IPS DF 4.7 (cell line): ENCODE data around the gene COL27A1.

Experiments used
- DNase-seq: peaks from one replicate; pipeline ENCODE4 v3.0.0-alpha.2; 2013; ENCODE audit warnings: low spot score; ENCODE audit errors: extremely low read depth

COL27A1 gene

DNA sequence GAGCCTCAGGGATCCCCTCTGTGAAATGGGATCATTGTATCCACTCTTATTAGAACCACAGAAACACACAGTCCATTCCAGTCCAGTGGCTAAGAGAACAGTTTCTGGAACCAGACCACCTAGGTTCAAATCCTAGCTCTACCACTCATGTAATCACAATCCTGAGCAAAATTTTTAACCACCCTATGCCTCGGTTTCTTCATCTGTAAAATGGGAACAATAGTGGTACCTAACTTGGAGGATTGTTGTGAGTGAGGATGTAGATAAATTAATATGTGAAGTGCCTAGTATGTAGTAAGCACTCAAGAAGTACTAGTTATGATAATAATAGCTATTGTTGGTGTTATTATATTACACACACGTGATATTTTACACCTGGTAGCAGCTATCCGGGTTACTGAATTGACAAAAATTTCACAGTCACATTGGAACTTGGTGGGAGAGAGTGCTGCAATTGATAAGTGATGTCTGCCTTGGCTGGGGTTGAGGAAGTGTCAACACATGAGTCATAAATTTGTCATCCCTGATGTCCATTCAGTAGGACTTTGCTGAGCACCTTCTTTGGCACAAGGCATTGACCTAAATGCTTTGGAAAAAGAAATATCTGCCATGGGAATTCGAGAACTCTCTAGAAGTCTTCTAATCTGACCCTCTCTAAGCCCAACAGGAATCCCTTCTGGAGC is 68.4 kb downstream of the COL27A1 start:
- DNase-seq = no peak

DNA sequence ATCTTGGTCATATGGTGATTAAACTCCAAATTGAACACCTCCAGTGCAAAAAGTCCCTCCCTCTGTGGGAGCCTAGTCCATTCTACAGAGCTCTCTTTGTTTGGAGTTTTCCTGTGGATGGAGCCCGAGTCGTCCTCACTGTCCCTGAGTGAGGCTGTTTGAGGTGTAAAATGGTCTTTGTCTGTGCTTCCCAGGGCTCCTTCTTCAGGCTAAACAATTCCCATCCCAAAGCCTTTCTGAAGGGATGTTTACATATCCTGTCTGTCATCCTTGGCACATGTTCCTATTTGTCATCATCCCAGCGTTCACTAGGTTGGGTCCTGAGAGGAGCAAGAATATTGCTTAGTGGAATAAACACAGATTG is 68.9 kb downstream of the COL27A1 start:
- DNase-seq = no peak

DNA sequence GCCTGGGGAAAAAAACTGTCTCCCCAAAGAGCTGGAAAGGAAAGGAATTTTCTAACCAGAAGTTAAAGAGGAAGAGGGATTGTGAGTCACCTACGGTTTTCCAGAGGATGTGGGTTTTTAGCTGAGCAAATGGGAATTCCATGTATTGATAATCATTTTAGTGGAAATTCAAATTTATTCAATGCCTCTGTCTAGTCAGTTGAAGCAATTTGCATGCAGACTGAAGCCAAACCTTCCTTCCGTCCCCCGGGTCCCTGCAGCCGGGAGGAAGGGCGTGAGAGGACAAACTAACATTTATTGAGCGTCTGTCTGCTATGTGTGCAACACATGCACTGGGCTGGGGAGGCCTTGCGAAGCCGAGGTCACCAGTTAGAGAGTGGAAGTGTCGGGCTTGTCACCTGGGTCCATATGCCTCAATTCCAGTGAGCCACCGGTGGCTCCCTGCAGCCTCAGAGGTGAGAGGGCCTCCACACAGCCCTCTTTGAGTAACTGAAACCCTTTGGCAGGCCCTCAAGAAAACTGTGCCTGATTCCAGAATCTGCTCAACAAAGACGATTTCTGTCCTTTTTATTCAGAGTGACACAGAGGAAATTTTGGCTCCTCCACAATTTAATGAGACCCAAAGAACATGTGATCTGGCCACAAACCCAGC is 70.3 kb downstream of the COL27A1 start:
- no peak for DNase-seq

DNA sequence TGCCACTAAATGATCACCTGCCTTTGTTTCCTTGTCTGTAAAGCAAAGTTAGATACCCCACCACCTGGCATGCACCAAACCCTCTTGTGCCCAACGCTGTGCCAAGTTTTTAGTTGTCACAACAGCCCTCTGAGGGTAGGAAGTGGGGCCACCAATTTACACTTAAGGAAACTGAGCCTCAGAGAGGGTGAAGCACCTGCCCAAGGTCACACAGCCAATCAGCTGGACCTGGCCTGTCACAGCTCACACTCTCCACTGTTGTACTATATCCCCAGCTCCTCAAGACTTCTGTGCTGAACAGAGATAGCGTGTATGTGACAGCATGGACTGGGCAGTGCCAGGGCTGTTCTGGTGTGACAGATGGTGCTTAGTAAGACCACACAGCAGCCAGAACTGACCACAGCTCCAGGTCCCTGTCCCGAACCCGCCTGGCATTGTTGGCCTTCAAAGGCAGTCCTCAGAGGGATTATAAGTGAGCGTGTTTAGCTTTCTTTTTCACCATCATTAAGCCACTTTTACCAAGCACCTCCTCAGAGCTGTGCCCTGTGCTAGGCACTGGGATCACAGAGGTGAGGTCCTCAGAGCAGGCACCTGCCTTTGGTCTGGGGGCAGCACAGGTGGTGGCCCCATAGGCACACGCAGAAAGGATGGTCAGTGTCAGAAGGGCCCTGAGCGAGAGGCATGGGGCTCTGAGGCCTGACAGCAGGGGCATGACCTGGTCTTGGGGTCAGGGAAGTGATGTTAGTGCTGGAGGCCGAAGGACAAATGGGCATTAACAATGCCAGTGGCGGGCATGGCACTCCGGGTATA is 71.1 kb downstream of the COL27A1 start:
- DNase-seq = no peak

DNA sequence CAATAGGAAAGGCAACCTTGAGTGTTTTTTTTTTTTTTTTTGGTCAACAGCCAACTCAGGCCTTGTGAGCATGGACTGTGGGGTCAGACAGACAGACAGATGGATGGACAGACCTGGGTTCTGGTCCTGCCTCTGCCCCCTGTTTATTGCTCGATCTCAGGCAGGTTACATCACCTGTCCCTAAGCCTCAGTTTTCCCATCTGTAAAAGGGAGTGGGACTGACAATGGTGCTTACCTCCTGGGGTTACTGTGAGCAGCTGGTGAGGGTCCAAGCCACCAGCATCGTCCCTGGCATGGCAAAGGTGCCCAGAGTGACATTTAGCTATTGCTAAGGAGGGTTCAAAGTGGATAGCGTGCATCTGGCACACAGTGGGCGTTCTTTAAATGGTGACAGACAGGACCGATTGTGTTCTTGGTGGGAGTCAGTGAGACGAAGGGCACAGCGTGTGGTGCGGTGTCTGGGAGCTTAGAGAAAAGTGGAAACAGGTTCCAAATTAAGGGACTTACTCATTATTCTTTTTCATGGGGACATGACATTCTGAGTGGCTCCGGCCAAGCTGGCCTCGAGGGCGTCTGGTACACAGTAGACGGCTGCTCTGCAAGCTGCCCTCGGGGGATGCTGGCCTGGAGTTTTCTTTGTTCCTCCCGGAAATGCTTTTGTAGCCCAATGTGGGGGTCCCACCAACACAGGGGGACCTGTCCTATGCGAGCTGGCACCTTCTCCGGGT is 72.1 kb downstream of the COL27A1 start:
- no peak for DNase-seq

DNA sequence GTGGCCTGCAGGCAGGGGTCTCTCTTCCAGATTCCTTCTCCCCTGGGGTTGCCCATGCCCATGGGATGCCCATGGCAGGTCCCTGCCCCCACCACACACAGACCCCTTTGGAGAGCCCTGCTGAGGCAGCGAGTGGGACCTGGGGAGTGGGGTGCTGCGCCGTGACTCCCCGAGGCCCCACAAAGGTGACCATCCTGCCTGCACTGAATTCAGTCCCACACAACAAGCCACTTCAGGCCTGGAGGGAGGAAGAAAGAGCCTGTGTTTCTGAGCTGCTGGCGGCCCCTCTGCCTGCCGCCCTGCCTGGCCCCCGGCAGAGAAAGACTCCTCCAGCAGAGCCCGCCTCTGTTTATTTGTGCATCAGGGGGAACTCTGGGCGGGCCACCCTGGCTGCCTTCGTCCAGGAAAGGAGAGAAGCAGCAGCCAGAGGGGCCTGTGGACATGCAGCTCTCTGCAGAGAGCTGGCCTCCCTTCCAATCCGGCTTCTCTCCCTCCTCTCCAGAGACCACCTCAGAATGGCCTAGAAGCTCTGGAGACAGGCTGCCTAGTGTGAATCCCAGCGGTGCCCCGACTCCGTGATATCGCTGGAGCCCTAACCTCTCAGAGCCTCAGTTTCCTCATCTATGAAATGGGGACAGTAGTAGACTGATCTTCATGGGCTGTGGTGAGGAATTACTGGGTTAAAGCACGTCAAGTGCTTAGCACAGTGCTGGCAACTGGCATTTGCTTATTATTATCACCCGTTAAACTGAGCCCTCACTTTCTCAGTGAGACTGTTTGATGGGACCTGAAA is 72.9 kb downstream of the COL27A1 start:
- no peak for DNase-seq

DNA sequence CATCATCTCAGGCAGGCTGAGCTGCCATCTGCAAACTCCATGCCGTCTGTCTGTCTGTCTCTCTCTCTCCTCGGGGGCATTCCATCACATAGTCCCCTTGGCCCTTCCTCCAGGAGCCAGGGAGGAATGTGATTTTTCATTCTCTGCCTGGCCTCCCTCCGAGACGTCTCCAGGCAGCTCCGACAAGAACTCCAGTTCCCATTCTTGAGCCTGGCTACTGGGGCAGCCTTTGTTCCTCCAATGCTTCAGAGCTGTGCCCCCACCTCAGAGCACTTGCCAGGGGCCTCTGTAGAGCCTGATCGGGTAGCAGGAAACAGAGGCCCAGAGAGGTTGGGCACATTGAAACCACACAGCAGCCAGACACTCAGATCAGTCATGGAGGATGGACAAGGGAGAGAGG is 74.0 kb downstream of the COL27A1 start:
- no peak for DNase-seq

DNA sequence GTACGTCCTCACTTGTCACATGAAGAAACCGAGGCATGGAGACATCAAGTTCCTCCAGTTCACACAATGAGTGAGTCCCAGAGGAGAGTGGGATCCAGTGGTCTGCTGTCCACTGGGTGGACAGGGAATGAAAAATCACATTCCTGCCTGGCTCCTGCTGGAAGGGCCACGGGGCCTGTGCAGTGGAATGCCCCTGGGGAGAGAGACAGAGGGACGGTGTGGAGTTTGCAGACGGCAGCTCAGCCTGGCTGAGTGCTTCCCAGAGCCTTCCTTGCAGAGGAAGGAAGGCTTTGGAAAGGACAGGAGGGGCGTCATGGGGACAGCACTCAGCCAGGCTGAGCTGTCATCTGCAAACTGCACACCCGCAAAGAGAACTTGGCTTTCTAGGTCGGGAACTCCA is 74.7 kb downstream of the COL27A1 start:
- no peak for DNase-seq

DNA sequence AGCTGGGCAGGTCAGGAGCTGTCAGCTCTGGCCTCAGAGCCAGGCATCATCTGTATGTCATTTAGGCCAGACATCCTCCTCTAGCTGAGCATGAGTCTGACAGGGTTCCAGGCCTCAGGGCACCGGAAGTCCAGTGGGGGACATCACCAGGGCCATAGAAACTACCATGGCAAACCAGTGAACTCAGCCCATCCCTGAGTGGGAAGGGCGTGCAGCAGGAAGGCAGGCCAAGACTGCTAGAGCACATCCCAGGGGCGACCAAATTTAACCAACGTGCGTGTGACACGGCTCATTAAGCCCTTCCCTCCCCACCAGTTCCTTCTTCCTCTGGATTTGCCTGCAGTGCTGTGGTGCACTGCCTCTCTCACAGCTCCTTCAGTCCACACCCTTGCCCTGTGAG is 75.9 kb downstream of the COL27A1 start:
- no peak for DNase-seq

DNA sequence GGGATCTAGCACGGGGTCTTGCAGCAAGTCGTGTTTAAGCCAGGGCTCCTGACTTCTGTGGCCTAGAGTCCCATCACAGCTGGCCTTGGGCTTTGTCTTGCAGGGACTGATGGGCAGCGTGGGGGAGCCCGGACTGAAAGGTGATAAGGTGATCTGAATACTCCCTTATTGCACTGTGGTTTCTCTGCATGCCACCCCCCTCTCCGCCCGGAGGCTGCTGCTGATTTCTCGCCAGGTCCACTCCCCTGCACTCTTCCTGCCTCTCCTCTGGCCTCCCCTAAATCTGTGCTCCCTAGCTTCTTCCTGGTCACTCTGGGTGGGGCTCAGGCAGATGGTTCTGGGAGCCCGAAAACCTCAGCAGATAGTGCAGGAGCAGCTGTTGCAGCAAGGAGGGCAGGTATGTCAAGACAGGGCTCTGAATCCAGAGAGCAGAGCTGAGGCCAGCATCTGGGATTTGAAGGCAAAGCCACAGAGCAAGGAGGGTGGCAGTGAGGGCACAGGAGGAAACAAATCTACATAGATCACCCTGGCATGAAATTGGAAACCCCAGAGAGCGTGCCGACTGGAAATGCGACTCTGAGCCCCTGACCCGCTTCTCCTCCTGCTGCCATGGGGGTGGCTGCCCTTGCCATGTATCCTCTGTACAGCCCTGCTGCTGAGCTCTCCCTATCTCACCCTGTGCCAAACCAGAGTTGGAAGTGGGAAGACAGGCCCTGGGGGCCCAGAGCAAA is 76.5 kb downstream of the COL27A1 start:
- DNase-seq = no peak

DNA sequence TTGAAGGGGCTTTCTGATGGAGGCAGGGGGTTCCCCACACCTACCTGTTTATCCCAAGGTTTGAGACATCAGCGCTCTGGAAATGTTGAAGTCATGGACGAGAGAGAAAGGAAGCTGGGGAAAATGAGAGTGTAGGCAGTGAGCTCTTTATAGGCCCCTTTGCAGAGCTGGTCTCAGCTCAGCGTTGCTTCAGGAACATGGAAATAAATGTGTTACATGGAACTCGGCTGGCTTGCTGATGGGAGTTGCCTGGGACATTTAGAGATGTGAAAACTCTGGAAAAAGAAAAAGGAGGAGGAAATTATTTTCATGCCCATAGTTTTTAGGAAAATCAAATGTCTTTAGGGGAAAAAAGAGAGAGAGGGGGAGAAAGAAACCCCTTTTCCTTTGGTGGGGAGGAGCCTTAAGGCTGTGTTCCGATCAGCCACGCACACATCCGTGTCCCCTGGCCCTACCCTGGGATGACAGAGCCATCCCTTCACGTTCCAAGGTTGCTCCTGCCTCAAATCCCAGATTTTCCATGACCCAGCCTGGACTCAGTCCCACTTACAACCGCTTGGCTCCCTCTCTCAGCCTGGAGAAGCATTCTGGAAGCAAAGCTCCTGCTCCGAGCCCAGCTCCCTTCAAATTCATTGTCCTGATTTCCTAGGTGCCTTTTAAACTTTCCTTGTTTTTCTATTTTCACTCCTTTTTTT is 78.3 kb downstream of the COL27A1 start:
- DNase-seq = no peak

DNA sequence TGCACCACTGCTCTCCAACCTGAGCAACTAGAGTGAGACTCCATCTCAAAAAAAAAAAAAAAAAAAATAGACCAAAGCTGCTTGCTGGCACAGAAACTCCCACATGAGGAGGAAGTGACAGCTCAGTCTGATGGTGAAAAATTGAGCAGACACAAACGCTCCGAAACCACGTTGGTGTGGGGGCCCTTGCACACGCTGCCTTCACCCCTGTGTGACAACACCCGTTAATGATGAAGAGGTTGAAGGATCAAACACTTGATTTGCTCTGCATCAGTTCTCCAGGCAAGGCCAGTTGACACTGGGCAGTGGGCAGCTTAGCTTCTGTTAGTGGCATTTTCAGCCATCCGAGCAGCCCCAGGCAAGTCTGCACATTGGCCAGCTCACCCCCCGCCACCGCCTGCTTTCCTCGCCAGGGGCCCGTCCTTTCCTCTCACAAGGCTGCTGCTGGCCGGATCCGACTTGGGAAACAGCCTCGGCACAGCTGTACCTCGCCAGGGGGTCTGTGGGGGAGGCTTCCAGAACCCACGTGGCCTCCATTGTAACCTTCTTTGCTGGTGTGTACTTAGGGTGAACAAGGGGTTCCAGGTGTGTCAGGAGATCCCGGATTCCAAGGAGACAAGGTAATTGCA is 79.8 kb downstream of the COL27A1 start:
- no peak for DNase-seq

DNA sequence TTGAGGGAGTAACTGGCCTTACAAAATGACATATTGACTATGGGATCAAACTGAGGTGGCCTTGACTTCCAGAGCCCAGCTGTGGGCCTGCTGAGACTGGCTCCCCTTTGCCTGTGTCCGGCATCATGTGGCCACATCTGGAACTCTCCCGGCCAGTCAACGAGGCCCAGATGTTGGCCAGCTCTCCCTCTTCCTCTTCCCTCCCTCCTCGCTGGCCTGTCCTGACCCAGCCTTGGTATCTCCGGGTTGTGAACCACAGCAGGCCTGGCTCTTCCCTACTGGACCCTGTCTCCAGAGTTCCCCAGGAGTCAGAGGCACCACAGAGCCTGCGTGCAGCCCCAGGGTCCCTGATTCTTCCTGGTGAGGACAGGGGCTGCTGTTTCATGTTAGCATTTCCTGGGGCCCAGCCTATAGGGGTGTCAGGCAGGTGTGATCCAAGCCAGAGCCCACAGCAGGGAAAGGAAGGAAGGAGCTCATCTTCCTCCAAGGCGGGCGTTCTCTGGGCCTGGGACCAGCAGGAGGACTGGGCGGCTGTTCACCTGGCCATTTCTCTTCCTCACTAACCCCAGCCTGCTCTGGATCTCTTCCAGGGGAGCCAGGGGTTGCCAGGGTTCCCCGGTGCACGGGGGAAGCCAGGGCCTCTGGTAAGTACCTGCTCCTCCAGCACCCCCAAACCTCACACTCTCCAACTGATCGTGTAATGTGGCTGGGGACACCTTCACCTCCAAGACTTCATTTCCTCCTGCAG is 81.2 kb downstream of the COL27A1 start:
- DNase-seq = no peak

DNA sequence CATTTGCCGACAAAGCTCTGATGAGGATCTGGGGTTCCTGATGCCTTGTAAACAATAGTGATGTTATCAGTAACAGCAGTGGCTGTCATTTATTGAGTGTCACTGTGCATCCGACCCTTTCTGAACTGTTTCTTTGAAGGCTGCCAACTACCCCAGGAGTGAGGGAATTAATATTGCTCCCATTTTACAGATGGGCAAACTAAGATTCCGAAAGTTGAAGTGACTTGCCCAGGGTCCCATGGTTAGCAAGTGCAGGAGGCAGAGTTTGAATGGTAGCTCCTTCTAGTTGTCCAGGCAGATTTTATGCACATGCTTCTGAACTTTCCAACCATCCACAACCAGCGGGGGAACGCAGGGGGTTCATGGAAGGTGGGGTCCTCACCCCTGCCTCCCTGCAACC is 81.9 kb downstream of the COL27A1 start:
- no peak for DNase-seq

DNA sequence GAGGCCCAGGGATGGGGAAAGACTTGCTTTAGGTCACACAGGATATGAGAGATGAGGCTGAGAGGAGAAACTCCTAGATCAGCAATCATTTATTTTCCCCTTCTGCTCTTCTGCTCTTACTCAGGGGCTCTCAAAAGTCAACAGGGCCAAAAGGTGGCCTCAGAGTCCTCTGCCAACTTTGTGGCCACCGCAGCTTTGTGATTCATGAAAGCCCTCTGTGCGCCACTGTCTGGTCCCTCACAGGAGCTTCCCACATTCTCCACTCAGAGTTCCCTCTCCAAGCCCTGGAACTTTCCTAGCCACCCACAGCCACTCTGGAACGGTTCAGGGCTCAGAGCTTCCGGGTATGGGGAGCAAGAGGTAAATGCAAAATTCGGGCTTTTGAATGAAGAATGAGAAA is 82.4 kb downstream of the COL27A1 start:
- DNase-seq = no peak

DNA sequence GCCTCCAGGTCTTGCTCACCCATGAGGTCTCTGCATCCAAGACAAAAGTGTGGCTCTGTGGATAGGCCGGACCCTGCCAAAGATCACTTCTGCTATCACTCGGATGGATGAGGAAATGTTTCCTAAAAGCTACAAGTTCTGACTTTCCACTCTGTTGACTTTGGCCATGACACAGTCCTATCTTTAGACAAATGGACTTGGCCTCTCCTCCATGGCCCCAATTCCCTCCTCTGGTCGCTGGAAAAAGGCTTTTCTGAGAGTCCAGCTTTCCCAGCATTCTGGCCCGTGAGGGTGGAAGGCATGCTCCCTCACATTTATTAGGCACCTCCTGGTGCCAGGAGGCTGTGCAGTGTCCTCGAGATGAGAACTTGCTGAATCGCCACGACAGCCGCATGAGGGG is 83.1 kb downstream of the COL27A1 start:
- no peak for DNase-seq

DNA sequence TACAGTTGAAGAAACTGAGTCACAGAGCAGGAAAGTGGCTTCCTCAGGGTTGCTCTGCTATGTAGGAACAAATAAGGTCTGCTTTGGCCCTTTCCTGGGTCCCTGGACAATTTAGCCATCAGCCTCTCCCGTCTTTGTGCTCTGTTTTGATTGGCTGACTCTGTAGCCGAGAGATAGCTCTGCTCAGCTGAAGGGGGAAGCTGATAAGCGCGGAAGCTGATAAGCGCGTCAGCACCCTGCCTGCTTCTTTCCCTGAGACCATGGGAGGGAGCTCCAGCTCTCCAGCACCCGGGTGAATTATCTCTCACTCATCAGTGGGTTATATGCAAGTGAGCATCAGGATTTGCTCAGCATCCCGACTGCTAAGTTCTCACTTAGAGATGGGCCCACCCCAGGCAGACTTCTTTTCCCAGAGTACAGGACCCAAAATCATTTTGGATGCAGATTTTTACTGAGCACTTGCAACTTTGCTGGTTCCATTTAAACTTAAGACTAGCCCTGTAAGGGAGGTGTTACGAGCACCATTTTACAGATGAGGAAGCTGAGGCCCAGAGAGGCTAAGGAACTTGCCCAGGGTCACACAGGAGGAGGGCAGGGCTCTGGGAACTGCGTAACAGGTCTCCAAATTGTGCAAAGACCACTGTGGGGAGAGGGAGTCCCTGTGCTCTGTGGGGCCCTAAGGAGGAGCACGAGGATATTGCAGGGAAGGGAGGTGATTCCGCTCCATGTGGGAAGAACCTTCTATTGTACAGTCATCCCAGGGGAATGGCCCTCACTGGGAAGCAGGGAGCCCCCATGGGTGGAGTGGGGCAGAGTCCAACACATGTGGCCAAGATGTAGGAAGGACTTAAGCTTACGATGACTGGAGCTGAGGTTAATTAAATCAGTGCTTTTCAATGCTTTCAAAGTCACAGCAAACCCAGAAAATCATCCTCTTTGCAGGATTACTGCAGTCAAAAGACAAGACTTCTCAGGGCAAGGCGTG is 83.8 kb downstream of the COL27A1 start:
- no peak for DNase-seq
